ENCODE measurements around the gene GALP. TPM values are rescaled to one million over a fixed set of nuclear protein-coding genes. Genes with fewer than 3 reads are reported as not detected.

The GALP gene
- total RNA-seq, 1 donor from 2014 or later, result not detected

DNA sequence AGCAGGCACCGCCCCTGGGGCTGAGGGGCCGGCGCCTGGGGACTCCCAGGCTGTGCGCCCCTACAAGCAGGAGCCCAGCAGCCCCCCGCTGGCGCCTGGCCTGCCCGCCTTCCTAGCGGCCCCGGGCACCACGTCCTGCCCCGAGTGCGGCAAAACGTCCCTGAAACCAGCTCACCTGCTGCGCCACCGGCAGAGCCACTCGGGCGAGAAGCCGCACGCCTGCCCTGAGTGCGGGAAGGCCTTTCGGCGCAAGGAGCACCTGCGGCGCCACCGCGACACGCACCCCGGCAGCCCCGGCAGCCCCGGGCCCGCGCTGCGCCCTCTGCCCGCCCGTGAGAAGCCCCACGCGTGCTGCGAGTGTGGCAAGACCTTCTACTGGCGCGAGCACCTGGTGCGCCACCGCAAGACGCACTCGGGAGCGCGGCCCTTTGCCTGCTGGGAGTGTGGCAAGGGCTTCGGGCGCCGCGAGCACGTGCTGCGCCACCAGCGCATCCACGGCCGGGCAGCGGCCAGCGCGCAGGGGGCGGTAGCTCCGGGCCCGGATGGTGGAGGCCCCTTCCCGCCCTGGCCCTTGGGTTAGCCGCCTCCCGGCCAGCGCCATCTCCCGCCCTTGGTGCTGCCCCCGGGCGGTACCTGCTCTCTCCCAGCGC is 16.1 kb upstream of the GALP start:
- Mint-ChIP-seq H3K27me3 (no peaks in the 10 kb centered on the region), H3K9me3 (ENCODE audit: low read depth) (no peaks in the 10 kb centered on the region), H3K36me3 (ENCODE audit: insufficient read depth) (peaks cover 15% of the 10 kb centered on the region), H3K27ac (no peak overlapping the region), H3K4me1 (ENCODE audit: low read depth) (no peaks in the 10 kb centered on the region), H3K4me3 (ENCODE audit: low read depth) (no peak overlapping the region)
- DNase-seq (ENCODE audit: low spot score, unreplicated experiment), result no peak
- TF ChIP-seq, protein P1, sequence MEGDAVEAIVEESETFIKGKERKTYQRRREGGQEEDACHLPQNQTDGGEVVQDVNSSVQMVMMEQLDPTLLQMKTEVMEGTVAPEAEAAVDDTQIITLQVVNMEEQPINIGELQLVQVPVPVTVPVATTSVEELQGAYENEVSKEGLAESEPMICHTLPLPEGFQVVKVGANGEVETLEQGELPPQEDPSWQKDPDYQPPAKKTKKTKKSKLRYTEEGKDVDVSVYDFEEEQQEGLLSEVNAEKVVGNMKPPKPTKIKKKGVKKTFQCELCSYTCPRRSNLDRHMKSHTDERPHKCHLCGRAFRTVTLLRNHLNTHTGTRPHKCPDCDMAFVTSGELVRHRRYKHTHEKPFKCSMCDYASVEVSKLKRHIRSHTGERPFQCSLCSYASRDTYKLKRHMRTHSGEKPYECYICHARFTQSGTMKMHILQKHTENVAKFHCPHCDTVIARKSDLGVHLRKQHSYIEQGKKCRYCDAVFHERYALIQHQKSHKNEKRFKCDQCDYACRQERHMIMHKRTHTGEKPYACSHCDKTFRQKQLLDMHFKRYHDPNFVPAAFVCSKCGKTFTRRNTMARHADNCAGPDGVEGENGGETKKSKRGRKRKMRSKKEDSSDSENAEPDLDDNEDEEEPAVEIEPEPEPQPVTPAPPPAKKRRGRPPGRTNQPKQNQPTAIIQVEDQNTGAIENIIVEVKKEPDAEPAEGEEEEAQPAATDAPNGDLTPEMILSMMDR (IDR thresholded peaks at IDR 0.05; ENCODE audit: unreplicated experiment), result no peak

DNA sequence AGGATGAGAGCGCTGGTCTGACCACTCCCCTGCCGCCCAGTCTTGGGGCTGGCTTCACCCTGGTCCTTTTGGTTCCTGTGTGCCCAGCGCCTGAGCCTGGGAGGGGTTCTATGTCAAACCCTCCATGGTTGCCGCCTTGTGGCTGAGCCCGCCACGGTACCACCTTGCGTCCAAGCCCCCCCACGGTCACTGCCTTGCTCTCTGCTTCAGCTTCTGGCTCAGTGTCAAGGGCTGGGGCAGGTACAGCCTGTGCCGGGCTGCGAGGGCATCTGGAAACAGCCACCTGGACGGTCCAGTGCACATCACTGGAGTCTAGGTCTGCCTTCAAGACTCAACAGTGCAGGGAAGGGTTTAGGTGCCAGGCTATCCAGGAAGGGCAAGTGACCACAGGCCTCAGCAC is 14.3 kb upstream of the GALP start:
- H3K4me3 Mint-ChIP-seq (ENCODE audit: low read depth), result no peak overlapping the region
- TF ChIP-seq, protein P1 (IDR thresholded peaks at IDR 0.05; ENCODE audit: unreplicated experiment), result no peak
- no peak for DNase-seq (ENCODE audit: low spot score, unreplicated experiment)
- H3K4me1 Mint-ChIP-seq (ENCODE audit: low read depth), result no peaks in the 10 kb centered on the region
- peaks cover 9% of the 10 kb centered on the region for H3K36me3 Mint-ChIP-seq (ENCODE audit: insufficient read depth)
- H3K27ac Mint-ChIP-seq, result no peak overlapping the region
- H3K9me3 Mint-ChIP-seq (ENCODE audit: low read depth), result no peaks in the 10 kb centered on the region
- no peaks in the 10 kb centered on the region for H3K27me3 Mint-ChIP-seq

DNA sequence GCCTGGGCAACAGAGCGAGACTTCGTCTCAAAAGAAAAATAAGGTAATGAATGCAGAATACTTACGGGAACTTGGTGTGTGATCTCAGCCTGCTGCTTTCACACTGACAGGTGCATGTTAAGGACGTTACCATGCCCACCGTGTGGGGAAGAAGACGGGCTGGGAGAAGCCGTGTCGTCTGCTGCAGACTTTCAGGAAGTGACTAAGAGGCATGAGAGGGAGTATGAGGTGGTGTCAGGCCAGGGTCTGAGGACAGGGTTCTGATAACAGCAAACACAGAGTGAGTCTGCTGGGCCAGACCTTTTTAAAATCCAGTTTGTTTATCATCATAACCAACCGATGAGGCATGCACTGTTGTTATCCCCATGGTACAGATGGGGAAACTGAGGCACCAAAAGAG is 13.6 kb upstream of the GALP start:
- Mint-ChIP-seq H3K27me3 (no peaks in the 10 kb centered on the region), H3K4me1 (ENCODE audit: low read depth) (no peaks in the 10 kb centered on the region), H3K36me3 (ENCODE audit: insufficient read depth) (peaks cover 9% of the 10 kb centered on the region), H3K4me3 (ENCODE audit: low read depth) (no peak overlapping the region), H3K27ac (no peak overlapping the region), H3K9me3 (ENCODE audit: low read depth) (no peaks in the 10 kb centered on the region)
- DNase-seq (ENCODE audit: low spot score, unreplicated experiment), result no peak
- TF ChIP-seq, protein P1 (IDR thresholded peaks at IDR 0.05; ENCODE audit: unreplicated experiment), result no peak

DNA sequence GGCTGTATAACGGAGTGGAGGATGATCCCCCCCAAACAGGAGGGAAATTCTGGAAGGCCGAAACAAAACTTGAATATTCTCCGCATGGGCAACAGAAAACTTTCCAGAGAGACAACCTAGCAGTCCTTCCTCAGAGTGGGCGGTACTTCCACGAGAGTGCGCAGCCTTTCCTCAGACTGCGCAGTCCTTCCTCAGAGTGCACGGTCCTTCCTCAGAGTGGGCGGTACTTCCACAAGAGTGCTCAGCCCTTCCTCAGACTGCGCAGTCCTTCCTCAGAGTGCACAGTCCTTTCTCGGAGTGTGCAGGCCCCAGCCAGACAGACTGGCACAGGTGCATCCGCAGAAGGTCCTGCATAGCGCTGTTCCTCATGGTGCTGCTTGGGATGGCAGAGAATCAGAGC is 12.7 kb upstream of the GALP start:
- Mint-ChIP-seq H3K27ac (no peak overlapping the region), H3K27me3 (no peaks in the 10 kb centered on the region), H3K4me3 (ENCODE audit: low read depth) (no peak overlapping the region), H3K36me3 (ENCODE audit: insufficient read depth) (peaks cover 9% of the 10 kb centered on the region), H3K4me1 (ENCODE audit: low read depth) (no peaks in the 10 kb centered on the region), H3K9me3 (ENCODE audit: low read depth) (no peaks in the 10 kb centered on the region)
- TF ChIP-seq, protein P1 (IDR thresholded peaks at IDR 0.05; ENCODE audit: unreplicated experiment), result no peak
- no peak for DNase-seq (ENCODE audit: low spot score, unreplicated experiment)

DNA sequence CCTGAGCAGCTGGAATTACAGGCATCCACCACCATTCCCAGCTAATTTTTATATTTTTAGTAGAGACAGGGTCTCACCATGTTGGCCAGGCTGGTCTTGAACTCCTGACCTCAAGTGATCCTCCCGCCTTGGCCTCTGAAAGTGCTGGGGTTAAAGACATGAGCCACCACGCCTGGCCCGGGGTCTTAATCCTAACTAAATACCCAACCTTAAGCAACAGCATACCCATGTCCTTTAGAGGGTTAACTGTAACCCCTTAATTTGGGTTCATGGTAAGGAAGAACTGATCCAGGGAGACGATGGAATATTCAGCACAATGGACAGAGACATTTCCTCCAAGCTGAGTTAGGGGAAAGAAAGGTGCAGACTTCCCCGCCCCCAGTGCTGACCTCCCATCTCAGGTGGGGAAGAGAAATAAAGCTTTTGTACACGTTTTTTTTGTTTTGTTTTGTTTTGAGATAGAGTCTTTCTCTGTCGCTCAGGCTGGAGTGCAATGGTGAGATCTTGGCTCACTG is 8.7 kb upstream of the GALP start:
- DNase-seq (ENCODE audit: low spot score, unreplicated experiment), result no peak
- no peak overlapping the region for H3K4me3 Mint-ChIP-seq (ENCODE audit: low read depth)
- no peaks in the 10 kb centered on the region for H3K4me1 Mint-ChIP-seq (ENCODE audit: low read depth)
- no peak overlapping the region for H3K27ac Mint-ChIP-seq
- no peaks in the 10 kb centered on the region for H3K36me3 Mint-ChIP-seq (ENCODE audit: insufficient read depth)
- TF ChIP-seq, protein P1 (IDR thresholded peaks at IDR 0.05; ENCODE audit: unreplicated experiment), result no peak
- no peaks in the 10 kb centered on the region for H3K9me3 Mint-ChIP-seq (ENCODE audit: low read depth)
- H3K27me3 Mint-ChIP-seq, result no peaks in the 10 kb centered on the region

Measured in progenitor cell of endocrine pancreas (in vitro differentiated cells).